ENCODE data around the gene FPGS.
A peak's percentile ranks its signal among the peaks of the same experiment; 100 is the strongest.

FPGS gene

DNA sequence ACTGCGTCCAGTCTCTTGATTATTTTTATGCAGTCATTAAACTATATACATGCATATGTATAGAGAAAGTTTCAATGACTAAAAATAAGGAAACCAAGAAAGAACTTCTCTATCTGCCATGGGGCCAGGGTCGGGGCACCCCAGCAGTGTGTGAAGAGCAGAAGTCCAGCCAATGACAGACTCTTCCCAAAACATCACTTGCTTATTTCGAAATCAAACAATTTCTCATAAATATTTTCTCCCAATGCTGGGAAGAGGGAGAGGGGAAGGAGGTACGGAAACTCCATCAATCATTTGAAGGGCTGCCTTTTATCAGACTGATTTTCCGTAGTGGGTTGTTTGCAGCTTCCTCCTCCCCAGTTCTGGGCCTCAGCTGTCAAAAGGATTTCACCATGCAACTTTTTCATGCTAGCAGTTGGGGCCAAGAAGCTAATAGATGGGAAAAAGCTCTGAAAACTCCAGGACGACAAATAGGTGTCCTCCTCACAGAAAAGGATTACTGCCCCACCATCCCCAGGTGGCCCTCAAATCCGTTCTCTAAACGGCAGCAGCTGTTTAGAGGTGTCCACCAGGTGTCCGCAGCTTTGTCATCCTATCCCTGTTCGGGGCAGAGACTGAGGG lies 617 bp upstream of the FPGS start:
- peaks cover 22% of the 10 kb centered on the region for H3K4me1 ChIP-seq (ENCODE audit: insufficient read depth, poor library complexity, severe bottlenecking)
- no peaks in the 10 kb centered on the region for H3K27me3 ChIP-seq (ENCODE audit: insufficient read depth, poor library complexity, severe bottlenecking)
- peaks cover 28% of the 10 kb centered on the region for H3K36me3 ChIP-seq (ENCODE audit: low read depth)
- H3K27ac ChIP-seq (ENCODE audit: poor library complexity, severe bottlenecking), result peak overlapping the region; percentile 93
- DNase-seq (ENCODE audit: low spot score), result no peak
- no peaks in the 10 kb centered on the region for H3K9me3 ChIP-seq (ENCODE audit: severe bottlenecking)
- H3K4me3 ChIP-seq (ENCODE audit: severe bottlenecking), result peak overlapping the region; percentile 60
- ATAC-seq (ENCODE audit: low read depth), result peak; percentile 2; the same call in 2 of the 3 replicates
- TF ChIP-seq, protein P1, sequence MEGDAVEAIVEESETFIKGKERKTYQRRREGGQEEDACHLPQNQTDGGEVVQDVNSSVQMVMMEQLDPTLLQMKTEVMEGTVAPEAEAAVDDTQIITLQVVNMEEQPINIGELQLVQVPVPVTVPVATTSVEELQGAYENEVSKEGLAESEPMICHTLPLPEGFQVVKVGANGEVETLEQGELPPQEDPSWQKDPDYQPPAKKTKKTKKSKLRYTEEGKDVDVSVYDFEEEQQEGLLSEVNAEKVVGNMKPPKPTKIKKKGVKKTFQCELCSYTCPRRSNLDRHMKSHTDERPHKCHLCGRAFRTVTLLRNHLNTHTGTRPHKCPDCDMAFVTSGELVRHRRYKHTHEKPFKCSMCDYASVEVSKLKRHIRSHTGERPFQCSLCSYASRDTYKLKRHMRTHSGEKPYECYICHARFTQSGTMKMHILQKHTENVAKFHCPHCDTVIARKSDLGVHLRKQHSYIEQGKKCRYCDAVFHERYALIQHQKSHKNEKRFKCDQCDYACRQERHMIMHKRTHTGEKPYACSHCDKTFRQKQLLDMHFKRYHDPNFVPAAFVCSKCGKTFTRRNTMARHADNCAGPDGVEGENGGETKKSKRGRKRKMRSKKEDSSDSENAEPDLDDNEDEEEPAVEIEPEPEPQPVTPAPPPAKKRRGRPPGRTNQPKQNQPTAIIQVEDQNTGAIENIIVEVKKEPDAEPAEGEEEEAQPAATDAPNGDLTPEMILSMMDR (IDR thresholded peaks at IDR 0.05; ENCODE audit: poor library complexity, severe bottlenecking), result no peak

- ATAC-seq (ENCODE audit: low read depth), result peak; percentile 70
- no peaks in the 10 kb centered on the region for H3K9me3 ChIP-seq (ENCODE audit: severe bottlenecking)
- H3K4me1 ChIP-seq (ENCODE audit: insufficient read depth, poor library complexity, severe bottlenecking), result peaks cover 22% of the 10 kb centered on the region
- H3K36me3 ChIP-seq (ENCODE audit: low read depth), result peaks cover 43% of the 10 kb centered on the region
- no peaks in the 10 kb centered on the region for H3K27me3 ChIP-seq (ENCODE audit: insufficient read depth, poor library complexity, severe bottlenecking)
- H3K27ac ChIP-seq (ENCODE audit: poor library complexity, severe bottlenecking), result peak overlapping the region; percentile 93
- DNase-seq (ENCODE audit: low spot score), result peak; percentile 84
- H3K4me3 ChIP-seq (ENCODE audit: severe bottlenecking), result peak overlapping the region; percentile 60
- TF ChIP-seq, protein P1 (IDR thresholded peaks at IDR 0.05; ENCODE audit: poor library complexity, severe bottlenecking), result no peak
These were observed 1.0 kb downstream of the FPGS start for GRCh38 chr9:127803507-127804352.

- Histone ChIP-seq H3K9me3 (ENCODE audit: severe bottlenecking) (no peaks in the 10 kb centered on the region), H3K27ac (ENCODE audit: poor library complexity, severe bottlenecking) (no peak overlapping the region), H3K4me3 (ENCODE audit: severe bottlenecking) (no peak overlapping the region), H3K4me1 (ENCODE audit: insufficient read depth, poor library complexity, severe bottlenecking) (peaks cover 24% of the 10 kb centered on the region), H3K36me3 (ENCODE audit: low read depth) (peaks cover 57% of the 10 kb centered on the region), H3K27me3 (ENCODE audit: insufficient read depth, poor library complexity, severe bottlenecking) (no peaks in the 10 kb centered on the region)
- ATAC-seq (ENCODE audit: low read depth), result no peak
- TF ChIP-seq, protein P1 (IDR thresholded peaks at IDR 0.05; ENCODE audit: poor library complexity, severe bottlenecking), result no peak
- DNase-seq (ENCODE audit: low spot score), result no peak
These were observed 2.9 kb downstream of the FPGS start for GRCh38 chr9:127805620-127806019.

DNA sequence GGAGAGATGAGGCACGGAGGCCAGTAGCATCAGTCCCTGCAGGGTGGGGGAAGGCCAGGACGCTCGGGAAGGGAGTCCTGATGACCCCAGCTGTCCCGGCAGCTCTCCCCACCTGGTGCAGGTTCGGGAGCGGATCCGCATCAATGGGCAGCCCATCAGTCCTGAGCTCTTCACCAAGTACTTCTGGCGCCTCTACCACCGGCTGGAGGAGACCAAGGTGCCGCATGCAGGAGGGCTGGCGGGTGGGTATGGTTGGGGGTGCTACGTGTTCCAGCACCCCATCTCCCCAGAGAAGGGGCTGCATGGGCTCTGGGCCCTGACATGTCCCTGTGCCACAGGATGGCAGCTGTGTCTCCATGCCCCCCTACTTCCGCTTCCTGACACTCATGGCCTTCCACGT lies 4.2 kb downstream of the FPGS start:
- Histone ChIP-seq H3K27me3 (ENCODE audit: insufficient read depth, poor library complexity, severe bottlenecking) (no peaks in the 10 kb centered on the region), H3K9me3 (ENCODE audit: severe bottlenecking) (no peaks in the 10 kb centered on the region), H3K27ac (ENCODE audit: poor library complexity, severe bottlenecking) (no peak overlapping the region), H3K4me1 (ENCODE audit: insufficient read depth, poor library complexity, severe bottlenecking) (peaks cover 17% of the 10 kb centered on the region), H3K36me3 (ENCODE audit: low read depth) (peaks cover 69% of the 10 kb centered on the region), H3K4me3 (ENCODE audit: severe bottlenecking) (no peak overlapping the region)
- TF ChIP-seq, protein P1 (IDR thresholded peaks at IDR 0.05; ENCODE audit: poor library complexity, severe bottlenecking), result no peak
- DNase-seq (ENCODE audit: low spot score) (peak; percentile 48), ATAC-seq (ENCODE audit: low read depth) (no peak)
